Measurements from ENCODE around the gene PANK3. TPM values are rescaled to one million over a fixed set of nuclear protein-coding genes. Genes with fewer than 3 reads are reported as not detected.

The PANK3 gene
- total RNA-seq, 2 experiments from 2014 or later: 33.8 to 56.2 TPM

DNA sequence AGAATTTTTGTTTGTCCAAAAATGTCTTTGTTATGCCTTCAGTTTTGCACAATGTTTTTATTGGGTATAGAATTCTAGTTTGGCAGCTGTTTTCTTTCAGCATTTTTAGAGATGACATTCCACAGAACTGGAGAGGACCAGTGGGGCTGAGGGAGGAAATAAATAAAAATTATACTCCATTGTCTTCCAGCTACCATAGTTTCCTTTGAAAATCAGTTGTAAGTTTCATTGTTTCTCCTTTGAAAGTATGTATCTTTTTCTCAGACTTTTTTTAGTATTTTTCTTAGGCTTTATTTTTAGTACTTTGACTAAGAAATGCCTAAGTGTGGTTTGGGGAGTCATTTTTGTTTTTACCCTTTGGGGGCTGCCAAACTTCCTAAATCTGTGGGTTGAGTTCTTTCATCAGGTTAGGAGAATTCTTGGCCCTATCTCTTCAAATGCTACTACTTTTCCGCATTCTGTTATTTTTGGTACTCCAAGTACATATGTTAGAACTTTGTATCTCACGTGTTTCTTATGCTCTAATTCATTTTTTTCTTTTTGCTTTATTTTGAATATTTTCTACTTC, 65.2 kb downstream of the PANK3 start:
- peaks cover 4% of the 10 kb centered on the region for H3K9me3 Mint-ChIP-seq (ENCODE audit: low read depth)
- peaks cover 81% of the 10 kb centered on the region for H3K36me3 Mint-ChIP-seq (ENCODE audit: low read depth)
- DNase-seq: no peak
- intact Hi-C loops (cut with DNase I, micrococcal nuclease): no loop called here
- no peak for ATAC-seq
- POLR2A ChIA-PET: no interaction called here
- H3K4me3 Mint-ChIP-seq: no peak overlapping the region
- no peak overlapping the region for H3K27ac Mint-ChIP-seq
- H3K4me1 Mint-ChIP-seq: no peaks in the 10 kb centered on the region
- CTCF ChIA-PET: interaction anchor here (0.7 kb wide), 2 partner anchors 22 to 118 kb away, joined by 3 read pairs; no protein-coding TSS in a partner anchor
- H3K27me3 Mint-ChIP-seq: no peaks in the 10 kb centered on the region

DNA sequence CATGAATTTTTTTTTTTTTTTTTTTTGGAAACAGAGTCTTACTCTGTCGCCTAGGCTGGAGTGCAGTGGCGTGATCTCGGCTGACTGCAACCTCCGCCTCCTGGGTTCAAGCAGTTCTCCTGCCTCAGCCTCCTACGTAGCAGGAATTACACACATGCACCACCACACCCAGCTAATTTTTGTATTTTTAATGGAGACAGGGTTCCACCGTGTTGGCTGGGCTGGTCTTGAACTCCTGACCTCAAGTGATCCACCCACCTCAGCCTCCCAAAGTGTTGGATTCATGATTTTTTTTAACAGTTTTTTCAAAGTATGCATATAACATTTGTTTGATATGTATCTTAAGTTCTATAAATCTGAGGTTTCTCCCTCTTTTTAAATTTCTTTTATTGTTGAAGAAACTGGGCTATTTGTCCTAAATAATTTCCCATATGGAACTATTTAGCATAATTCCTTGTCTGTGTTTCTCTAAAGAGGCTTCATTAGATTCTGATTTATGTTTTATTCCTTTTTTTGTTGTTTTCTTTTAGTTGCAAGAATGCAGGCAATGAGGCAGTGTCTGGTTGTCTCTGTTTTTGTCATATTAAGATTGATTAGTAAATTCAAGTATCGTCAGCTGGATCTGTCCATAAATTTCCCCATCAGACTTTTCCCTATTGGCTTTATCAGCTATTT, 76.5 kb downstream of the PANK3 start:
- Mint-ChIP-seq H3K4me3 (no peak overlapping the region), H3K27ac (no peak overlapping the region), H3K9me3 (ENCODE audit: low read depth) (no peaks in the 10 kb centered on the region), H3K36me3 (ENCODE audit: low read depth) (peaks cover 48% of the 10 kb centered on the region), H3K4me1 (no peaks in the 10 kb centered on the region), H3K27me3 (no peaks in the 10 kb centered on the region)
- intact Hi-C loops (cut with DNase I, micrococcal nuclease): no loop called here
- DNase-seq (no peak), ATAC-seq (no peak)
- ChIA-PET CTCF (no interaction called here), POLR2A (no interaction called here)

Small RNA genes within 50 kb of the gene (microRNA-seq; reads per million reads assigned to microRNA genes)
- gene MIR103A1 (ENCODE audit: borderline replicate concordance) (not detected), gene MIR103B1 (ENCODE audit: borderline replicate concordance) (not detected)

Other genes starting within 250 kb of the PANK3 start
- gene RARS1, start 92.9 kb downstream of the PANK3 start, total RNA-seq: 100 to 1,000 TPM; 127 to 135 TPM
- not detected for gene FBLL1, start 50.1 kb downstream of the PANK3 start, total RNA-seq